Measurements from ENCODE around the gene HINFP.
"Not testable (repeated sequence)": the region's sequence is repeated elsewhere in the genome, so short reads cannot be mapped to it uniquely, and the experiment has no call there.

Gene HINFP

DNA sequence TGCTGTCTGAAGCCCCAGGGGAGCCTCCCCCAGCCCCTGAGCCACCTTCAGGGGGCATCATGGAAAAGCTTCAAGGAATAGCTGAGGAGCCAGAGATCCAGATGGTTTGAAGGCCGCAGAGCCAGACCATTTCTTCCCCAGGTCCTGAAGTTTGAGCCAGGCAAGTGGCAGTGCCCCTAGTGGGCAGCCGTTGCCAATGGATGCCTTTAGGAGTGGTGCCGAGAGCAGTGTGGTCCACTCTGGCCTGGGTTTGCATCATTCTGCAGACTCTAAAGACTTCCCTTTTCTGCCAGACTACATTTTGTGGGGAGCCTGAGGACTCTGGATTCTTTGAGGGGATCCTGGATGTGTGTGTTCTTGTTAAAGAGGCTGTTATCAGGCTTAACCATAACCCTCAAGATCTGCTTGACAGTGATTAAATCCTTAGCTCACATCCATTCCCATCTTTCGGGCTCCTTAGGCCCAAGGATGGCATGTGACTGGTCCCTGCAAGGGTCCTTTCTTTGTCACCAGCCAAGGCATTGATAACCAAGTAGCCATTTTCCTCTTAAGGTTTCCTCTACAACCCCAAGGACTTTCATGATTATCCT lies 13.1 kb downstream of the HINFP start:
- Histone ChIP-seq H2BK120ac (ENCODE audit: insufficient read depth, low read length, poor library complexity) (no peak overlapping the region), H3K4me1 (ENCODE audit: control insufficient read depth in 1 of 2, insufficient read depth in 2 of 2, low read length in 2 of 2) (no peaks in the 10 kb centered on the region), H4K91ac (ENCODE audit: low read depth, low read length) (no peak overlapping the region), H3K79me1 (ENCODE audit: low read length) (no peaks in the 10 kb centered on the region), H3K27ac (ENCODE audit: low read depth, low read length) (no peak overlapping the region), H3K14ac (ENCODE audit: low read length) (no peak overlapping the region), H3K4me2 (ENCODE audit: low read length) (no peak overlapping the region), H3K4me3 (ENCODE audit: low read depth, low read length) (no peak overlapping the region), H3K9me3 (ENCODE audit: insufficient read depth, low read depth, low read length) (no peaks in the 10 kb centered on the region), H3K23ac (ENCODE audit: low read length) (no peak overlapping the region), H2BK5ac (ENCODE audit: low read depth, low read length, poor library complexity) (no peak overlapping the region), H2AK5ac (ENCODE audit: low read length) (no peak overlapping the region), H2AFZ (ENCODE audit: insufficient read depth, low read length, poor library complexity) (no peak overlapping the region), H3K9ac (ENCODE audit: low read length) (no peak overlapping the region), H3K4ac (ENCODE audit: low read depth, low read length) (no peak overlapping the region), H4K8ac (ENCODE audit: low read depth, low read length) (no peak overlapping the region), H4K12ac (ENCODE audit: low read depth, low read length) (no peak overlapping the region), H3K18ac (ENCODE audit: low read length) (no peak overlapping the region), H3K79me2 (ENCODE audit: control insufficient read depth, insufficient read depth, low read length, poor library complexity) (no peaks in the 10 kb centered on the region), H3K27me3 (ENCODE audit: insufficient read depth, low read length) (no peaks in the 10 kb centered on the region), H3K36me3 (ENCODE audit: control insufficient read depth in 1 of 2, insufficient read depth in 2 of 2, low read length in 2 of 2) (peaks cover 31 to 40% of the 10 kb centered on the region in 2 experiments), H2BK12ac (ENCODE audit: low read length) (no peak overlapping the region)
- DNase-seq, result peak in 1 of 2 donors; percentile 14
- no CpG with 5 or more reads among the region's 4 CpGs for WGBS (ENCODE audit: extremely low coverage, insufficient coverage, insufficient read length)

DNA sequence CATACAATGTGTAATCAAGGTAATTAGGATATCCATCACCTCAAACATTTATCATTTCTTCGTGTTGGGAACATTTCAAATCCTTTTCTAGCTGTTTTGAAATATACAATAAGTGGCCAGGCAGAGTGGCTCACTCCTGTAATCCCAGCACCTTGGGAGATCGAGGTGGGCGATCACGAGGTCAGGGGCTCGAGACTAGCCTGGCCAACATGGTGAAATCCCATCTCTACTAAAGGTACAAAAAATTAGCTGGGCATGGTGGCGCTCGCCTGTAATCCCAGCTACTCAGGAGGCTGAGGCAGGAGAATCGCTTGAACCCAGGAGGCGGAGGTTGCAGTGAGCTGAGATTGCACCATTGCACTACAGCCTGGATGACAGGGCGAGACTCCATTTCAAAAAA lies 17.9 kb downstream of the HINFP start:
- not testable (repeated sequence) for H4K8ac ChIP-seq (ENCODE audit: low read depth, low read length); H3K9ac ChIP-seq (ENCODE audit: low read length); H3K79me2 ChIP-seq (ENCODE audit: control insufficient read depth, insufficient read depth, low read length, poor library complexity); H3K14ac ChIP-seq (ENCODE audit: low read length); H3K79me1 ChIP-seq (ENCODE audit: low read length); H4K12ac ChIP-seq (ENCODE audit: low read depth, low read length); H2AFZ ChIP-seq (ENCODE audit: insufficient read depth, low read length, poor library complexity); H3K4me3 ChIP-seq (ENCODE audit: low read depth, low read length); H2AK5ac ChIP-seq (ENCODE audit: low read length); H3K4me2 ChIP-seq (ENCODE audit: low read length); H2BK5ac ChIP-seq (ENCODE audit: low read depth, low read length, poor library complexity); H3K18ac ChIP-seq (ENCODE audit: low read length); H3K27ac ChIP-seq (ENCODE audit: low read depth, low read length); H3K9me3 ChIP-seq (ENCODE audit: insufficient read depth, low read depth, low read length); H3K27me3 ChIP-seq (ENCODE audit: insufficient read depth, low read length); H2BK12ac ChIP-seq (ENCODE audit: low read length); H2BK120ac ChIP-seq (ENCODE audit: insufficient read depth, low read length, poor library complexity); H3K4me1 ChIP-seq (ENCODE audit: control insufficient read depth in 1 of 2, insufficient read depth in 2 of 2, low read length in 2 of 2); H3K4ac ChIP-seq (ENCODE audit: low read depth, low read length); H3K23ac ChIP-seq (ENCODE audit: low read length); H4K91ac ChIP-seq (ENCODE audit: low read depth, low read length); DNase-seq; H3K36me3 ChIP-seq (ENCODE audit: control insufficient read depth in 1 of 2, insufficient read depth in 2 of 2, low read length in 2 of 2)
- WGBS (ENCODE audit: extremely low coverage, insufficient coverage, insufficient read length), result no CpG with 5 or more reads among the region's 10 CpGs

GRCh38 chr11:119144825-119145486 lies 23.6 kb downstream of the HINFP start:
- H4K91ac ChIP-seq (ENCODE audit: low read depth, low read length), result no peak overlapping the region
- H3K23ac ChIP-seq (ENCODE audit: low read length), result no peak overlapping the region
- peaks cover 2% of the 10 kb centered on the region for H3K9me3 ChIP-seq (ENCODE audit: insufficient read depth, low read depth, low read length)
- no peak overlapping the region for H3K9ac ChIP-seq (ENCODE audit: low read length)
- no peaks in the 10 kb centered on the region for H3K79me2 ChIP-seq (ENCODE audit: control insufficient read depth, insufficient read depth, low read length, poor library complexity)
- H2AK5ac ChIP-seq (ENCODE audit: low read length), result no peak overlapping the region
- H3K4ac ChIP-seq (ENCODE audit: low read depth, low read length), result no peak overlapping the region
- H3K36me3 ChIP-seq (ENCODE audit: control insufficient read depth in 1 of 2, insufficient read depth in 2 of 2, low read length in 2 of 2), result no peaks in the 10 kb centered on the region
- no peak overlapping the region for H2AFZ ChIP-seq (ENCODE audit: insufficient read depth, low read length, poor library complexity)
- no peak overlapping the region for H2BK120ac ChIP-seq (ENCODE audit: insufficient read depth, low read length, poor library complexity)
- H3K4me2 ChIP-seq (ENCODE audit: low read length), result no peak overlapping the region
- WGBS (ENCODE audit: extremely low coverage, insufficient coverage, insufficient read length), result no CpG with 5 or more reads among the region's 7 CpGs
- H4K8ac ChIP-seq (ENCODE audit: low read depth, low read length), result no peak overlapping the region
- no peak overlapping the region for H3K4me3 ChIP-seq (ENCODE audit: low read depth, low read length)
- peak; percentile 50 to 75 for DNase-seq
- no peak overlapping the region for H3K14ac ChIP-seq (ENCODE audit: low read length)
- no peak overlapping the region for H2BK12ac ChIP-seq (ENCODE audit: low read length)
- H3K27me3 ChIP-seq (ENCODE audit: insufficient read depth, low read length), result peaks cover 25% of the 10 kb centered on the region
- H3K18ac ChIP-seq (ENCODE audit: low read length), result no peak overlapping the region
- H4K12ac ChIP-seq (ENCODE audit: low read depth, low read length), result no peak overlapping the region
- peaks cover 10 to 14% of the 10 kb centered on the region in 2 experiments for H3K4me1 ChIP-seq (ENCODE audit: control insufficient read depth in 1 of 2, insufficient read depth in 2 of 2, low read length in 2 of 2)
- H2BK5ac ChIP-seq (ENCODE audit: low read depth, low read length, poor library complexity), result no peak overlapping the region
- no peak overlapping the region for H3K27ac ChIP-seq (ENCODE audit: low read depth, low read length)
- H3K79me1 ChIP-seq (ENCODE audit: low read length), result no peaks in the 10 kb centered on the region

- Histone ChIP-seq H3K14ac (ENCODE audit: low read length) (no peak overlapping the region), H4K91ac (ENCODE audit: low read depth, low read length) (no peak overlapping the region), H3K9ac (ENCODE audit: low read length) (no peak overlapping the region), H3K79me1 (ENCODE audit: low read length) (no peaks in the 10 kb centered on the region), H3K9me3 (ENCODE audit: insufficient read depth, low read depth, low read length) (peaks cover 3% of the 10 kb centered on the region), H3K4me3 (ENCODE audit: low read depth, low read length) (no peak overlapping the region), H3K23ac (ENCODE audit: low read length) (no peak overlapping the region), H2BK5ac (ENCODE audit: low read depth, low read length, poor library complexity) (no peak overlapping the region), H3K4me1 (ENCODE audit: control insufficient read depth in 1 of 2, insufficient read depth in 2 of 2, low read length in 2 of 2) (peaks cover 10 to 15% of the 10 kb centered on the region in 2 experiments), H3K27ac (ENCODE audit: low read depth, low read length) (no peak overlapping the region), H3K36me3 (ENCODE audit: control insufficient read depth in 1 of 2, insufficient read depth in 2 of 2, low read length in 2 of 2) (no peaks in the 10 kb centered on the region), H3K4me2 (ENCODE audit: low read length) (no peak overlapping the region), H2AFZ (ENCODE audit: insufficient read depth, low read length, poor library complexity) (no peak overlapping the region), H2BK120ac (ENCODE audit: insufficient read depth, low read length, poor library complexity) (no peak overlapping the region), H4K8ac (ENCODE audit: low read depth, low read length) (no peak overlapping the region), H2BK12ac (ENCODE audit: low read length) (no peak overlapping the region), H3K79me2 (ENCODE audit: control insufficient read depth, insufficient read depth, low read length, poor library complexity) (no peaks in the 10 kb centered on the region), H3K18ac (ENCODE audit: low read length) (no peak overlapping the region), H3K4ac (ENCODE audit: low read depth, low read length) (no peak overlapping the region), H3K27me3 (ENCODE audit: insufficient read depth, low read length) (peaks cover 31% of the 10 kb centered on the region), H2AK5ac (ENCODE audit: low read length) (no peak overlapping the region), H4K12ac (ENCODE audit: low read depth, low read length) (no peak overlapping the region)
- no peak for DNase-seq
- WGBS (ENCODE audit: extremely low coverage, insufficient coverage, insufficient read length), result no CpG with 5 or more reads among the region's 3 CpGs
These were observed 24.2 kb downstream of the HINFP start for GRCh38 chr11:119145551-119145950.

All from trophoblast cell (in vitro differentiated cells and primary cell).